Endodermal cell (in vitro differentiated cells): ENCODE data around the gene LMF1. TPM values are rescaled to one million over a fixed set of nuclear protein-coding genes. Genes with fewer than 3 reads are reported as not detected.

Experiments
- DNase-seq: peaks from one replicate; pipeline ENCODE4 v3.0.0-alpha.2; 2017
- H3K27ac ChIP-seq: 2 replicates; pipeline ENCODE4 v1.5.1; 2013; ENCODE audit warnings: mild to moderate bottlenecking, low read depth, low read length, moderate library complexity
- H3K27me3 ChIP-seq: 2 replicates; pipeline ENCODE4 v1.6.1; 2013; ENCODE audit warnings: mild to moderate bottlenecking, low read length, moderate library complexity; ENCODE audit not compliant: insufficient read depth, control insufficient read depth, poor library complexity, severe bottlenecking
- H3K36me3 ChIP-seq: 2 replicates; pipeline ENCODE4 v1.7.0; 2013; ENCODE audit warnings: mild to moderate bottlenecking, low read length, moderate library complexity; ENCODE audit not compliant: control insufficient read depth, insufficient read depth
- H3K4me1 ChIP-seq: one replicate; pipeline ENCODE4 v1.7.0; 2013; ENCODE audit warnings: low read length; ENCODE audit not compliant: control insufficient read depth, insufficient read depth
- H3K4me3 ChIP-seq: 2 replicates; pipeline ENCODE4 v1.5.1; 2013; ENCODE audit warnings: mild to moderate bottlenecking, low read length, moderate library complexity
- H3K9ac ChIP-seq: 2 replicates; pipeline ENCODE4 v1.6.1; 2013; ENCODE audit warnings: mild to moderate bottlenecking, low read length, moderate library complexity; ENCODE audit not compliant: poor library complexity, severe bottlenecking; ENCODE audit errors: extremely low read depth
- H3K9me3 ChIP-seq: 2 replicates; pipeline ENCODE4 v1.6.1; 2013; ENCODE audit warnings: mild to moderate bottlenecking, low read length, moderate library complexity; ENCODE audit not compliant: control insufficient read depth
- H3K27ac Mint-ChIP-seq: 2 replicates; pipeline ENCODE4 v1.8.0; 2020; ENCODE audit warnings: mixed read lengths
- H3K27me3 Mint-ChIP-seq: 2 replicates; pipeline ENCODE4 v1.8.0; 2021; ENCODE audit warnings: mild to moderate bottlenecking, mixed read lengths; ENCODE audit not compliant: insufficient read depth
- H3K36me3 Mint-ChIP-seq: 2 replicates; pipeline ENCODE4 v1.8.0; 2020; ENCODE audit warnings: low read depth, mixed read lengths
- H3K4me1 Mint-ChIP-seq: 2 replicates; pipeline ENCODE4 v1.8.0; 2020; ENCODE audit warnings: mixed read lengths
- H3K4me3 Mint-ChIP-seq: 2 replicates; pipeline ENCODE4 v1.8.0; 2020; ENCODE audit warnings: mild to moderate bottlenecking, moderate library complexity, mixed read lengths
- H3K9me3 Mint-ChIP-seq: 2 replicates; pipeline ENCODE4 v1.8.0; 2020; ENCODE audit warnings: mild to moderate bottlenecking, mixed read lengths
- WGBS, 2 experiments: methylation state at CpG; one replicate each; pipeline versions ENCODE4 v1.1.5 to v1.1.7; 2013; ENCODE audit warnings: missing lambda C conversion rate in 2 of 2, mixed read lengths in 1 of 2; ENCODE audit not compliant: insufficient coverage in 1 of 2, insufficient read length in 1 of 2; 5-methylcytosine and 5-hydroxymethylcytosine counted together
- total RNA-seq, 2 donors: library from RNA; stranded (reverse); fragmentation: NEBNext Ultra II Directional in 1 of 2; extraction: Animal tissue kit (Norgen Biotek cat#: 25700) in 1 of 2; gene quantifications; 2 replicates in 1 of 2; 3 replicates in 1 of 2; pipeline ENCODE4 v1.2.1, GENCODE V29; 2021
- TF ChIP-seq, protein P1 (sequence below): fragments of 200-600 bp; sonication (generic); conservative IDR thresholded peaks from 2 replicates; pipeline ENCODE4 v1.5.0; 2021; ENCODE audit warnings: antibody characterized with exemption, mild to moderate bottlenecking

Gene LMF1
- total RNA-seq, 2 donors from 2014 or later, result 13.7 to 15.1 TPM

DNA sequence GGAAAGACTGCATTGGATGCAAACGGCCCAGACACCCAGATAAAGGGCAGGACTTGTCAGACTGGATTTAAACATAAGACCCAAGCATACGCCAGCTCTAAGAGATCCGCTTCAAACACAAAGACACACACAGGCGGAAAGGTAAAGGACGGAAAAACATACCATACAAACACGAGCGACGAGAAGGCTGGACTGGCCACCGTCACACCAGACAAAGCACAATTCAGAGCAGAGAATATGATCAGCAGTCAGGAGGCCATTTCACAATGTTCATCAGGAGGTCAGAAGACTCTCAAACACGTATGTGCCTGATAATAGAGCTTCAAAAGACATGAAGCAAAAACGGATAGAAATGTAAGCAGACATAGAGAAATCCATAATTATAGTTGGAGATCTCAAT lies 85.4 kb downstream of the LMF1 start:
- H3K4me3 Mint-ChIP-seq, result no peak overlapping the region
- Histone ChIP-seq H3K4me1 (no peaks in the 10 kb centered on the region), H3K4me3 (no peak overlapping the region), H3K36me3 (no peaks in the 10 kb centered on the region), H3K27ac (no peak overlapping the region), H3K9ac (no peak overlapping the region), H3K27me3 (no peaks in the 10 kb centered on the region), H3K9me3 (peaks cover 11% of the 10 kb centered on the region)
- TF ChIP-seq, protein P1, sequence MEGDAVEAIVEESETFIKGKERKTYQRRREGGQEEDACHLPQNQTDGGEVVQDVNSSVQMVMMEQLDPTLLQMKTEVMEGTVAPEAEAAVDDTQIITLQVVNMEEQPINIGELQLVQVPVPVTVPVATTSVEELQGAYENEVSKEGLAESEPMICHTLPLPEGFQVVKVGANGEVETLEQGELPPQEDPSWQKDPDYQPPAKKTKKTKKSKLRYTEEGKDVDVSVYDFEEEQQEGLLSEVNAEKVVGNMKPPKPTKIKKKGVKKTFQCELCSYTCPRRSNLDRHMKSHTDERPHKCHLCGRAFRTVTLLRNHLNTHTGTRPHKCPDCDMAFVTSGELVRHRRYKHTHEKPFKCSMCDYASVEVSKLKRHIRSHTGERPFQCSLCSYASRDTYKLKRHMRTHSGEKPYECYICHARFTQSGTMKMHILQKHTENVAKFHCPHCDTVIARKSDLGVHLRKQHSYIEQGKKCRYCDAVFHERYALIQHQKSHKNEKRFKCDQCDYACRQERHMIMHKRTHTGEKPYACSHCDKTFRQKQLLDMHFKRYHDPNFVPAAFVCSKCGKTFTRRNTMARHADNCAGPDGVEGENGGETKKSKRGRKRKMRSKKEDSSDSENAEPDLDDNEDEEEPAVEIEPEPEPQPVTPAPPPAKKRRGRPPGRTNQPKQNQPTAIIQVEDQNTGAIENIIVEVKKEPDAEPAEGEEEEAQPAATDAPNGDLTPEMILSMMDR, result no peak
- H3K4me1 Mint-ChIP-seq, result no peaks in the 10 kb centered on the region
- 89 to 90% methylated on average over 11 of the region's 11 CpGs for WGBS, 2 experiments
- no peak for DNase-seq
- H3K27me3 Mint-ChIP-seq, result no peaks in the 10 kb centered on the region
- H3K9me3 Mint-ChIP-seq, result peaks cover 2% of the 10 kb centered on the region
- no peak overlapping the region for H3K27ac Mint-ChIP-seq
- no peaks in the 10 kb centered on the region for H3K36me3 Mint-ChIP-seq

DNA sequence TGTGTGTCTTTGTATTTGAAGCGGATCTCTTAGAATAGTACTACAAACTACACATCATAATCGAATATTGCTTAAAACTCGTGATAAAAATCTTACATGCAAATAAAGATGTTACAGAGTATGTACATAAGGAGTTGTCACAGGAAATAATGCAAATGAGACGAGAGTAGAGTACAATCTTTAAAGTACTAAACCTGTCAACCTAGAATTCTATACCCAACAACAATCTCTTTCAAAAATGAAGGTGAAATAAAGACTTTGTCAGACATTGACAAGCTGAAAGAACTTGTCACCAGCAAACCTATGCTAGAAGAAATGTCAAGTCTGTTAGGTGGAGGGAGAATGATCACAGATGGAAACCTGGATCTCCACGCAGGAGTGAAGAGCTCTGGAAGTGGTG lies 86.6 kb downstream of the LMF1 start:
- Mint-ChIP-seq H3K36me3 (no peaks in the 10 kb centered on the region), H3K4me1 (no peaks in the 10 kb centered on the region), H3K27me3 (no peaks in the 10 kb centered on the region), H3K27ac (no peak overlapping the region), H3K4me3 (no peak overlapping the region), H3K9me3 (peaks cover 2% of the 10 kb centered on the region)
- TF ChIP-seq, protein P1, result no peak
- peaks cover 11% of the 10 kb centered on the region for H3K9me3 ChIP-seq
- H3K4me3 ChIP-seq, result no peak overlapping the region
- no peak for DNase-seq
- no peaks in the 10 kb centered on the region for H3K4me1 ChIP-seq
- 94 to 96% methylated on average over 2 to 5 of the region's 5 CpGs for WGBS, 2 experiments
- no peaks in the 10 kb centered on the region for H3K27me3 ChIP-seq
- no peaks in the 10 kb centered on the region for H3K36me3 ChIP-seq
- H3K9ac ChIP-seq, result no peak overlapping the region
- no peak overlapping the region for H3K27ac ChIP-seq

DNA sequence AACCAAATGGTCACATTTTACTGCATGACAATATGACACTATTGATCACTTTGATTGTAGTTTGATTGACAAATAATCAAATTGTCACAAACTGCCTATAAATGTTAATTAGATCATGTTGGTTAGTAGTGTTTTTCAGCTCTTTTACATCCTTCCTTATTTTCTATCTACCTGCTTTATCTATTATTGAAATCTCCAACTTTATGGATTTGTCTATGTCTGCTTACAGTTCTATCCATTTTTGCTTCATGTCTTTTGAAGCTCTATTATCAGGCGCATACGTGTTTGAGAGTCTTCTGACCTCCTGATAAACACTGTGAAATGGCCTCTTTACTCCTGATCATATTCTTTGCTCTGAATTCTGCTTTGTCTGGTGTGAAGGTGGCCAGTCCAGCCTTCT lies 87.0 kb downstream of the LMF1 start:
- Histone ChIP-seq H3K4me1 (no peaks in the 10 kb centered on the region), H3K4me3 (no peak overlapping the region), H3K27me3 (no peaks in the 10 kb centered on the region), H3K9ac (no peak overlapping the region), H3K36me3 (no peaks in the 10 kb centered on the region), H3K9me3 (peaks cover 11% of the 10 kb centered on the region), H3K27ac (no peak overlapping the region)
- Mint-ChIP-seq H3K4me3 (no peak overlapping the region), H3K4me1 (no peaks in the 10 kb centered on the region), H3K36me3 (no peaks in the 10 kb centered on the region), H3K27me3 (no peaks in the 10 kb centered on the region), H3K9me3 (peaks cover 2% of the 10 kb centered on the region), H3K27ac (no peak overlapping the region)
- no peak for DNase-seq
- WGBS, 2 experiments, result 98 to 100% methylated on average over 2 of the region's 2 CpGs
- TF ChIP-seq, protein P1, result no peak
